ENCODE data around the gene TMEM121. TPM values are rescaled to one million over a fixed set of nuclear protein-coding genes. Genes with fewer than 3 reads are reported as not detected.

TMEM121 gene
- total RNA-seq, 1 experiment from 2014 or later: 16.3 TPM

- peak; percentile 51 for DNase-seq (ENCODE audit: low read depth, low spot score)
- in situ Hi-C loops (cut with HindIII; ENCODE audit: low pct_unique_long_range_greater_than_20kb, low sequenced_read_pairs): no loop called here
These were observed 40.6 kb upstream of the TMEM121 start for GRCh38 chr14:105485739-105486162.

GRCh38 chr14:105486163-105486973 is 40.0 kb upstream of the TMEM121 start, which contains the start of gene CRIP1:
TSS of gene CRIP1 (plus strand) at chr14:105486886. CDS start at chr14:105487260, 374 bp downstream.
- in situ Hi-C loops (cut with HindIII; ENCODE audit: low pct_unique_long_range_greater_than_20kb, low sequenced_read_pairs): no loop called here
- DNase-seq (ENCODE audit: low read depth, low spot score): no peak

GRCh38 chr14:105486974-105487448 is 39.4 kb upstream of the TMEM121 start:
- in situ Hi-C loops (cut with HindIII; ENCODE audit: low pct_unique_long_range_greater_than_20kb, low sequenced_read_pairs): no loop called here
- no peak for DNase-seq (ENCODE audit: low read depth, low spot score)

GRCh38 chr14:105487449-105487985 is 38.9 kb upstream of the TMEM121 start:
- in situ Hi-C loops (cut with HindIII; ENCODE audit: low pct_unique_long_range_greater_than_20kb, low sequenced_read_pairs): no loop called here

GRCh38 chr14:105487986-105488777 is 38.2 kb upstream of the TMEM121 start:
- DNase-seq (ENCODE audit: low read depth, low spot score): no peak
- in situ Hi-C loops (cut with HindIII; ENCODE audit: low pct_unique_long_range_greater_than_20kb, low sequenced_read_pairs): no loop called here

More at GRCh38 chr14:105487449-105487985, 38.9 kb upstream of the TMEM121 start:
- no peak for DNase-seq (ENCODE audit: low read depth, low spot score)

- in situ Hi-C loops (cut with HindIII; ENCODE audit: low pct_unique_long_range_greater_than_20kb, low sequenced_read_pairs): no loop called here
- DNase-seq (ENCODE audit: low read depth, low spot score): no peak
These were observed 37.4 kb upstream of the TMEM121 start for GRCh38 chr14:105488781-105489541.

- in situ Hi-C loops (cut with HindIII; ENCODE audit: low pct_unique_long_range_greater_than_20kb, low sequenced_read_pairs): no loop called here
- peak; percentile 87 for DNase-seq (ENCODE audit: low read depth, low spot score)
These were observed 36.7 kb upstream of the TMEM121 start for GRCh38 chr14:105489542-105490266.

- DNase-seq (ENCODE audit: low read depth, low spot score): no peak
- in situ Hi-C loops (cut with HindIII; ENCODE audit: low pct_unique_long_range_greater_than_20kb, low sequenced_read_pairs): no loop called here
These were observed 36.2 kb upstream of the TMEM121 start for GRCh38 chr14:105490267-105490571.

- in situ Hi-C loops (cut with HindIII; ENCODE audit: low pct_unique_long_range_greater_than_20kb, low sequenced_read_pairs): no loop called here
- DNase-seq (ENCODE audit: low read depth, low spot score): peak; percentile 100
These were observed 35.6 kb upstream of the TMEM121 start, which contains the start of gene TEDC1 for GRCh38 chr14:105490572-105491365. TSS of gene TEDC1 (plus strand) at chr14:105491246. CDS start at chr14:105491376, 130 bp downstream.

GRCh38 chr14:105491366-105491973 is 34.9 kb upstream of the TMEM121 start:
- in situ Hi-C loops (cut with HindIII; ENCODE audit: low pct_unique_long_range_greater_than_20kb, low sequenced_read_pairs): no loop called here
- peak; percentile 86 for DNase-seq (ENCODE audit: low read depth, low spot score)

GRCh38 chr14:105492031-105492970 is 34.1 kb upstream of the TMEM121 start:
- no peak for DNase-seq (ENCODE audit: low read depth, low spot score)
- in situ Hi-C loops (cut with HindIII; ENCODE audit: low pct_unique_long_range_greater_than_20kb, low sequenced_read_pairs): no loop called here

- in situ Hi-C loops (cut with HindIII; ENCODE audit: low pct_unique_long_range_greater_than_20kb, low sequenced_read_pairs): no loop called here
- DNase-seq (ENCODE audit: low read depth, low spot score): no peak
These were observed 33.2 kb upstream of the TMEM121 start for GRCh38 chr14:105492971-105493871.

- no peak for DNase-seq (ENCODE audit: low read depth, low spot score)
- in situ Hi-C loops (cut with HindIII; ENCODE audit: low pct_unique_long_range_greater_than_20kb, low sequenced_read_pairs): no loop called here
These were observed 32.3 kb upstream of the TMEM121 start for GRCh38 chr14:105493921-105494605.

GRCh38 chr14:105494606-105494929 is 31.8 kb upstream of the TMEM121 start:
- in situ Hi-C loops (cut with HindIII; ENCODE audit: low pct_unique_long_range_greater_than_20kb, low sequenced_read_pairs): no loop called here
- DNase-seq (ENCODE audit: low read depth, low spot score): no peak

All from SK-MEL-5 (cell line).